GM12865 (cell line): ENCODE results near the gene PPY.
"Not testable (repeated sequence)": the region's sequence is repeated elsewhere in the genome, so short reads cannot be mapped to it uniquely, and the experiment has no call there.

Source experiments
- DNase-seq: peaks from one replicate; pipeline ENCODE4 v3.0.0; 2010; ENCODE audit warnings: low read depth
- H3K4me3 ChIP-seq: 2 replicates; pipeline ENCODE4 v1.5.1; 2011; ENCODE audit warnings: mild to moderate bottlenecking, low read depth, low read length, control low read depth
- TF ChIP-seq, protein P1 (sequence below): IDR thresholded peaks from 2 replicates; pipeline ENCODE4 v1.5.1; 2011; ENCODE audit warnings: low read length, control low read depth, low read depth, inconsistent platforms; ENCODE audit not compliant: insufficient read depth; ENCODE audit errors: missing control alignments

PPY gene

DNA sequence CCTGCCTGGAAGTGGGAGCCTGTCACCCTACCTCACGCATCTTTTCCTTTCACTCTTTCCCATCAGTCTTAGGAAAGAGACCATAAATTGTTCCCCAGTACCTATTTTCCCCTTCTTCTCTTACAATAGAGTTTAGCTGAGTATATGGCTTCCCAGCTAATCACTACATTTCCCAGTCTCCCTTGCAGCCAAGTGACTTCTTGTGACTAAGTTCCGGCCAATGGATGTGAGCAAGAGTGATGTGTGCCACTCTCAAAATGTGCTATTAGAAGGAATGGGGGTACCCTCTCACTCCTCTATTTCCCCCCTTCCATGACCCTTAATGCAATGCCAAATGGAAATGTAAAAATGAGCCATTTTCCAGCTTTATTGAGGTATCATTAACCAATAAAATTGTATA is 19.7 kb upstream of the PPY start:
- TF ChIP-seq, protein P1, sequence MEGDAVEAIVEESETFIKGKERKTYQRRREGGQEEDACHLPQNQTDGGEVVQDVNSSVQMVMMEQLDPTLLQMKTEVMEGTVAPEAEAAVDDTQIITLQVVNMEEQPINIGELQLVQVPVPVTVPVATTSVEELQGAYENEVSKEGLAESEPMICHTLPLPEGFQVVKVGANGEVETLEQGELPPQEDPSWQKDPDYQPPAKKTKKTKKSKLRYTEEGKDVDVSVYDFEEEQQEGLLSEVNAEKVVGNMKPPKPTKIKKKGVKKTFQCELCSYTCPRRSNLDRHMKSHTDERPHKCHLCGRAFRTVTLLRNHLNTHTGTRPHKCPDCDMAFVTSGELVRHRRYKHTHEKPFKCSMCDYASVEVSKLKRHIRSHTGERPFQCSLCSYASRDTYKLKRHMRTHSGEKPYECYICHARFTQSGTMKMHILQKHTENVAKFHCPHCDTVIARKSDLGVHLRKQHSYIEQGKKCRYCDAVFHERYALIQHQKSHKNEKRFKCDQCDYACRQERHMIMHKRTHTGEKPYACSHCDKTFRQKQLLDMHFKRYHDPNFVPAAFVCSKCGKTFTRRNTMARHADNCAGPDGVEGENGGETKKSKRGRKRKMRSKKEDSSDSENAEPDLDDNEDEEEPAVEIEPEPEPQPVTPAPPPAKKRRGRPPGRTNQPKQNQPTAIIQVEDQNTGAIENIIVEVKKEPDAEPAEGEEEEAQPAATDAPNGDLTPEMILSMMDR: no peak
- DNase-seq: no peak
- H3K4me3 ChIP-seq: no peak overlapping the region

GRCh38 chr17:43961292-43961691 is 19.0 kb upstream of the PPY start:
- not testable (repeated sequence) for H3K4me3 ChIP-seq, DNase-seq

GRCh38 chr17:43958748-43959352 is 16.6 kb upstream of the PPY start:
- TF ChIP-seq, protein P1: no peak
- no peak overlapping the region for H3K4me3 ChIP-seq
- DNase-seq: no peak

DNA sequence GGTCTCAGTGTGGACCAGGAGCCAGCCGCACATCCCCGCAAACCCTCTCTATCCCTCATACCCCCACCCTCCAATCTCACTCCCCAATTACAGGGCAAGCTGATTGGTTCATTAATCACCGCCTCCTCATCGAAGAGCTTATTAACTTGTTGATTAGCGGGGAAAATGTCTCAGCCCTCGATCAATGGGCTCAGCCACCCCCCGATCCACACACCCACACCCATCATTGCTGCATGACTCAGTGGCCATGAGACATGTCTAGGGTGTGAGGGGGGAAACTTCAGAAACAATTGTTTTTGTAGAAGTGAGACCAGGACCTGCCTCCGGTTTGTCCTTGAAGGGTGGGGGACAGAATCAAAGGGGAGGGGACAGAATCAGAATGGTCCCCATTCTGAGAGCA is 13.9 kb upstream of the PPY start:
- no peak for DNase-seq
- no peak overlapping the region for H3K4me3 ChIP-seq
- TF ChIP-seq, protein P1: no peak

- DNase-seq: no peak
- H3K4me3 ChIP-seq: no peak within 1 kb of the TSS
Observed at GRCh38 chr17:43953746-43954145, 11.5 kb upstream of the PPY start, which contains the start of gene PYY. Gene PYY (minus strand): TSS chr17:43953940. CDS start chr17:43953483, 457 bp downstream.

DNA sequence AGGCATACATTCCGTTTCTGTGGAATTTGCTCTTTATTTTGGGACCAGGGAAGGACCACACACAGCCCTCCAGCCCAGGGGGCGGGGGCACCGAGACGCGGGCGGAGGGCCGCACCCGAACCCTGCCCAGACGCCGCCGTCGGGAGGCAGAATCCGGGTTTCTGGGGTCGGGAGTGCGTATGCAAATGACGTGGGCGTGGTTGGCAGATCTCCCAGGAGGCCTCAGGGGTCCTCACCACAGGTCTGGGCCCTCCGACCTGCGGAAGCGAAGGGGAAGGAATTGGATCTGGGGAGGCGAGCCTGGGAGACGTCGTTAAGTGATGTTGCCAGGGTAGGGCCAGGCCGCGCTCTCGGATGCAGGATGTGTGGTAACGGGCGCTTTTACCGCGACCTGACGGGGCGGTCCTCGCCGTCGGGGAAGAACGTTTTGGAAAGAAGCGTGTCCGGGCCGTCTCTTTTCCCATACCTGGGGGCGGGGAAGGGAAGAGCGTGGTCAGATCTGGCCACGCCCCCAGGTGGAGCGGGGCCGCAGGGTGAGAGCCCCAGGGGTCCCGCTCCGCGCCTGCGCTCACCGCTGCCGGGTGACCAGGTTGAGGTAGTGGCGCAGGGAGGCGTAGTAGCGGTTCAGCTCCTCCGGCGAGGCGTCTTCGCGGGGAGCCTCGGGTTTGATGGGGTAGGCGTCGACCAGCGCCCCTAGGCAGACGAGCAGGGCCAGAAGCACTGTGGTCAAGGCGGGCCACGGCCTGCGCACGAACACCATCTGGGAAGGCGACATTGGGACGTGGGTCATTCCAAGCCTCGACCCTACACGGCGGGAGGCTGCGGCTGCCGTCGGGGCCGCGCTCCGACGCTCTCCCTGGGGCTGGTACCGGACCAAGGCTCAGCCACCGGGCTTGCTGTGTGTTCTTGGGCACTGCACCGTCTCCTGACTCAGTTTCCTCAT is 10.7 kb upstream of the PPY start:
- H3K4me3 ChIP-seq: no peak overlapping the region
- DNase-seq: no peak
- TF ChIP-seq, protein P1: no peak

More at GRCh38 chr17:43953746-43954145, 11.5 kb upstream of the PPY start, which contains the start of gene PYY:
- TF ChIP-seq, protein P1: no peak

DNA sequence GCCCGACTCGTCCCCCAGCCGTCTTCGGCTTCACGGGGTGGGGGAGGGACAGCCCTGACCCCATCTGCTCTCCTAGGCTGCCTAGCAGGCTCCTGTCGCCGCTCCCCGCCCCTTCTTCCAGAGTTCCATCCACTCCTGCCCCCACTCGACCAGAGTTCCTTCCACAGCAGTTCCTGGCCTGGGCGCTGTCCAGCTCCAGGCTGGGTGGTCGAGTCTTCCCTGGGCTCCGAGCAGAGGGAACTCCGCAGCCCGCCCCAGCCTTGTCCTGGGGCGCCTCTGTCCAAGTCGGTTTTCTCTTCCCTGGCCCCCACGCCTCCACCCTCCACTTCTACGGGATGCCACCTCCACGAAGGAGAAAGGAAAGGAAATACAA is 10.1 kb upstream of the PPY start:
- H3K4me3 ChIP-seq: no peak overlapping the region
- no peak for DNase-seq
- TF ChIP-seq, protein P1: no peak
